GM19238 (cell line): Measurements from ENCODE around the gene HDHD5.

ENCODE experiments used
- DNase-seq: peaks from one replicate; pipeline ENCODE4 v3.0.0; 2011; ENCODE audit warnings: low spot score; ENCODE audit not compliant: insufficient read length

Gene HDHD5

DNA sequence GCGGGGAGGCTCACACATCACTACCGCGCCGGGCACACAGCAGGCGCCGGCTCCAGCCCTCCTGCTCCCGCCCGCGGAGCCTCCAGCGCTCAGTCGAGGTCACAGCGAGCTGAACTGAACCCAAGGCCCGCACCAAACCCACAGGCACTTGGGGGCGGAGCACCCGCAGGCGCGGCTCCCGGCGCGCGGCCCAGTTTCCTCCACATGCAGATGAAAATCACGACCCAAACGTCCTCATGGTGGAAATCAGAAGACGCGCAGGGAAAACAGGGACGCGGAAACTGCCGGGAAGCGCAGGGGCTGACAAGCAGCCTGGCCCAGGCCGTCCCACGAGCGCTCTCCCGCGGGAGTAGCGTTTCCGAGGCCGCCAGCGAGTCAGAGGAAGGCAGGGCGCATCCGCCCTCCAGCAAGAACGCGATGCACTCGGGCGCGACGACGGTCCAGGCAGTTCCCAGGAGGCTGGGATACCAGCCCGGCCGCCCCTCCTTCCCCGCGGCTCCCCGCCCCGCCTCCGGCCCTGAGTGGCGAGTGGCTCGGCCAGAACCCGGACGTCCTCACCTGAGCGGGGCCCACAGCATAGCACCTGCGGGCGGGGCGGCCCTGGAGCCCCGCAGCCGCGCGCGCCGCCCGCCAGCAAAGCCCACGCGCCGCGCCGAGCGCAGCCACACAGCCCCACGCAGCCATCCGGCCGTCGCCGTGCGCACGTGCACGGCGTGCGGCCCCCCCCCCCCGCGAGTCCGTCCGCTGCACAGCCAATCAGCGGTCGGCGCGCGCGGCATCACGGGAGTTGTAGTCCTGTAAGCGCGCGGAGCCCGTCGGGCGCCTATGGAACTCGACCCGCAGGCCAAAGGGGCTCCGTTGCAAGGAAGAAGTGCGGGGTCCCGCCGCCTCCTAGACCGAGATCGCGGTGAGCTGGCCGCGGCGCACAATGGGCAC, at the start of gene HDHD5:
HDHD5 (minus strand) TSS at position 710 of the 936 bp plus-strand sequence; CDS start at position 684, 26 bp downstream.
- DNase-seq = peak; percentile 93

DNA sequence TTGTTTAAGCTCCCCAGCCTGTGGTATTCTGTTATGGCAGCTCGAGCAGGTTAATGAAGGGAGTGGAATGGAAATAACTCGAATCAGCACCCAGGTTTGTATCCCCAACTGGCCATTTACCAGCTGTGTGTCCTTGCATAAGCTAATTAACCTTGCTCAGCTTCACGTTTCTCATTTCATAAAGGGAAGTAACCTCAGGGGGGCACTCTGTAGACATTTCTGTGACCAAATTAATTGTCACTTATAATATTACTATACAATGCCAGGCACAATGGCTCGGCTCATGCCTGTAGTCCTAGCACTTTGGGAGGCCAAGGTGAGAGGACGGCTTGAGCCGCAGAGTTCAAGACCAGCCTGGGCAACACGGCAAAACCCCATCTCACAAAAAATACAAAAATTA, 46.4 kb upstream of the HDHD5 start:
- DNase-seq = no peak

DNA sequence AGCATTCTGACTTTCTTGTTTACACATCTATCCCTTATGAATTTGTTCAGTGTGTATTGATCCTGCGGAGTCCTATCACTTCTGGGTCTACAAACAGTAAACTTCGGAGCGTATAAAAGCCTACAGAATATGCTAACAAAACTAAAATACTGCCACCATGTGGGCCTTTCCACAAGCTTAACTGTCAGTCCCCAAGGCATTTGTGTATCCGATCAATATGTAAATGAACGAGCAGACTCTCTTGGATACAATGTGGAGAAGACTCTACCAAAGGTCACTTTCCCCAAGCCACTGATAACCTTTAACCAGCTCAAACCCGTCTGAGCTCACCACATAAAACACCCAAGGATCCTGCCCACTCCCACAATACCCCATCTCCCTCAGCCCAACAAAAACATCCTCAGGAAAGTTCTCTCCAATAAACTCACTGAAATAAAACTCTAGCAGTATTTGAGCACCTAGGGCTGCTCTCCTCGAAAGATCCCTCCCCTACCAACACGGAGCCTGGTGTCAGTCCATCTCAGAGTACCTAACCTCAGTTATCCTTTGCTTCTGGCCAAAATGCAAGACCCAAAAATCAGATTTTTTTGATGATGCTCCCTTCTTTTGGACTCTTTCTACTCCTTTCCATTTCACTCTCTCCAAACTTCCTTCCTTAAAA, 42.3 kb upstream of the HDHD5 start:
- DNase-seq = no peak

DNA sequence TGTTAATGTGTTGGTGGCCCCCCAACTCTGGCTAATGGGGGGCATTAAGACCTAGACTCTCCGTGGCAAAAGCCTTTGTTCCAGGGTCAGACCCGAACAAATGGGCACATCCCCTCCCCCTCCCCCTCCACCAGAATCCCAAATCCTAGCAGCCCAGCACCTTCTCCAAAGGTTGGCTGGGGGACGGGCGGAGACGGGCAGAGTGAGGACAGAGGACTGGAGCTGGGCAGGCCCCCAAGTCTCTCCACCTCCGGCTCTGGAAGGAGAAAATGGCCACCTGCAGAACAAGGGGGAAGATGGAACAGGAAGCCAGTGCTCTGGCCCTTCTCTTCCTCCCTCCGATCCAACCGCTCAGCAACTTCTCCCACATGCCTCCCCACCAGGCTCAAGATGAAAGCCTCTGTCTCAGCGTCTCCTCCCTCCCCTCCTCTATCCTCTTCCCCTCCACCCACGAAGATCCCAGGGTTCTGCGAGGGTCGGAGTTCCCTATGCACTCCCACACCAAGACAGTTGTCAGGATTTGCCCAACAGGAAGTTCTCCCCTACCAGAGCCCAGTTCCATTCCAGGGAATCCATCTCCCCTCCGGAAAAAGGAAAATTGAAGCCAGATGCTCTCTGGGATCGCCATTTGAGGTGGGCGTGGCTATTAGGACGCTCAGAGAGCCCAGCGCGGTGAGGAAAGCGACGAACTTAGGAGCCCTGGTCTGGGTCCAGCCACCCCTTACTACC, 40.1 kb upstream of the HDHD5 start:
- no peak for DNase-seq

DNA sequence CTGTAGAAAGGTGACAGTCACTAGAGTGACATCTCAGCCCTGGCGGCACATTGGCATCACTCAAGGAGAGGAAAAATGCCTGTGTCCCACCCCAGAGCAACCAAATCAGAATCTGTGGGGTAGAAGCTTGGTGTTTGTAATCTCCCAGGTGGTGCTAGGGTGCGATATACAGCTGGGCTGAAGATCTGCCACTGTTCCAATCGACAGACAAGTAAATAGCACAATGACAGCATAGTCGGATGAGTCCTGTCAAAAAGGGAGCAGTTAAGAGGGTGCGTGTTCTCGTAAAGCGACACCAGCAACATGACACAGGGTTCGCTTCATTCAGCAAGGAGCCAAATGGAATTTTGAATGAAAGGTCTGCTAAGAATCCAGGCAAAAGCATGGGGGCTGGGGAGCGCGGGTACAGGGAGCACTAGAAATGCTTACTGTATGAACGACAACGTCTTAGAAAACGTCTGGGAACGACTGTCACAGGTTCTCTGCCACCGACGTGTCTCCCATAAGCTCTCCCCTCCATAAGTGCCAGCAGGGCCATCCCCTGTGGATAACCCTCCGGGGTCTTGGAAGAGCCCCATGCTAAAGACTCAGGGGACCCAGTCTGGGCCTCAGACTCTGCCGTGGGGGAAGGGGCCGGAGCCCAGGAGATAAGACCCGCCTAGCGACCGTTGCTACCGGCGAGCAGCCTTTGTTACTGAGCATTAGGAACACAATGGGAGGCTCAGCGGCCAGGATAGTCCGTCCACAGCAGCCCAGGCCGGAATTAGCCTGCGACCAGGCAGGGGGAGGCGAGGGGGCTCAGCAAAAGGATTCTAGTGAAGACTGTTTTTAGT, 39.3 kb upstream of the HDHD5 start:
- no peak for DNase-seq

DNA sequence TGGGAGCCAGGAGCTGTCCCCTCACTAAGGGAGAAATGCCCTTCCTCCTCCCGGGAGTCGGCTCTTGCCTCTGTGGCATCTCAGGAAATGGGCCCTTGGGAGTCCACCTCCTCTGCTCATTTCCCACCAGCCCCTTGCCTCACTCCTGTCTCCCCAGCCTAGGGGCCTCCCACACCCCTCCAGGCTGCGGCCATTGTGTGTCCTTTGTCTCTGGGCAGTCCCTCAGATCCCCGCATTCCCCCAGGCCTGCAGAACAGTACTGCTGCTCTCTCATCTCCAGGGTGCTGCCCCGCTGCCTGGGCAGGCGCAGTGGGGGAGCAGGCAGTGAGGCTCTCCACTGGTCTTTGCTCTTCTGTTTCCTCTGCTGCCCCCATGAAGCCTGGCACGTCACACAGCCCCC, 35.1 kb upstream of the HDHD5 start:
- DNase-seq = no peak

DNA sequence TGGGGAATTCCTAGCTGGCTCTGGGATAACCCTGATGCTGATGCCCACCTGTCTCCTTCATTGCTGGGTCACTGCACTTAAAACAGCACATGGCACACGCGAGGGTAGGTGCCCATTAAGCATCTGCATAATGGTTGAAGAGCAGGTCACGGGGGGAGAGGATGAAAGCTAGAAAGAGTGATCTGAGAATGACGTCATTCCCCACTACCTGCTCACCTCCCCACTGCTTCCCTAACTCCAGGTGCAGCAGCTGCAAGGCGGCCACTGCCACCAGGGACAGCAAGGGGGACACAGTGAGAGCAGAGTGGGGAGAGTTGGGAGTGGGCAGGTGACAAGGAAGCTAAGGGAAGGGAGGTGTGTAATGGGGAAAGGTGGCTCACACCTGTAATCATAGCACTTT, 33.1 kb upstream of the HDHD5 start:
- DNase-seq = no peak

DNA sequence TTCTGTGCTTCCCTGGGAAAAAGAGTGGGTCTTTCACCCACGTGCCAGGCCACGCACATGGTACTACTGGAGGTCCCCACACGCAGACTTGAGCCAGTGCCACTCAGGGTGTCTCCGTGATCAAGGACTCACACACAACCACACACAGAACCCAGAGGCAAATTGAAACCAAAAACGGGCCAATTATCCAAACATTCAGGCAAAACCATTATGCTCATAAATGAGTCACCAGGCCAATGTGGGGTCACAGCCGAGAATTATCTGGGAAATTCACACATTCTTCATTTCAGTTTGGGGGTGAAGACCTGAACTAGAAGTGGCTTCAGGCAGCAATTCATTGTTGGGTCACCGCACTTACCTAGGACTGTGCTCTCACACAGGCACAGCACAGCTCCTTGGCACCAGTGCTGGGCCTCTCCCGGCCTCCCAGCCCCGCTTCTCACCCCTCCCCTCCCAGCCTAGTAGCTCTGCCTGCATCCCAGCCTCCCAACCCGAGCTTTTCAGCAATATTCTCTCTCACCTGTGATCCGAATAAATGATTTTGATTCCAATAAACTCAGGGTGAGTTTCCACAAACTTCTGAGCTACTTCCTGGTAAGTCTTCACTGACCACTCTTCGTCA, 32.2 kb upstream of the HDHD5 start:
- no peak for DNase-seq

DNA sequence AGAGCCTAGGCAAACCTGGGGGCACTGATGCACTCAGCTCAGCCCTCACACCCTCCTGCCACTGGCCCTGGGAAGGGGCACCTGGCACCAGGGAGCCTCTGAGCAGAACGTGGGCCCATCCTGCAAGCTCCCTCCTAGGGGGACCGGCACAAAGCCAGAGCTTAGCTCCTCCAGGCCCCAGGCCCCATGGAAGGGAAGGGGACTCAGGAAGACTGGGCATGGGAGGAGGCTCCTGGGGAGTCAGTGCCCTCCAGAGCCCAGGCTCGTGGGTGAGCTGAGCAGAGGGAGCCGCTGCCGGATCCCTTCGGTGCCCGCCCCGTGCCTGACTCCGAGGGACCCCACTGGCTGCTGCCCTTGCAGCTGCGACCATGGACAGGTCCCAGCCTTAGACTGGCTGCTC, 31.6 kb upstream of the HDHD5 start:
- DNase-seq = no peak

DNA sequence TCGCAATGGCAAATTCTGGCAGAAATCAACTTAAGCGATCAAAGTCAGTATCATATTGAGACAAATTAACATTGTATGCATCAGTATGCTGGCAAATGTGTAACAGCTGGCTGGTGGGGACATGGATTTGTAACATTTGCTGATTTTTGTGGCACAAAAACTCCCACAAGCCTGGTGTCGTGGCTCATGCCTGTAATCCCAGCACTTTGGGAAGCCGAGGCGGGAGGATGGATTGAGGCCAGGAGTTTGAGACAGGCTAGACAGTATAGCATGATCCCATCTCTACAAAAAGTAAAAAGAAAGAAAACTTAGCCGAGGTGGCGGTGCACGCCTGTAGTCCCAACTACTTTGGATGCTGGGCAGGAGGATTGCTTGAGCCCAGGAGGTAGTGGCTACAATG, 17.6 kb upstream of the HDHD5 start:
- DNase-seq = no peak

DNA sequence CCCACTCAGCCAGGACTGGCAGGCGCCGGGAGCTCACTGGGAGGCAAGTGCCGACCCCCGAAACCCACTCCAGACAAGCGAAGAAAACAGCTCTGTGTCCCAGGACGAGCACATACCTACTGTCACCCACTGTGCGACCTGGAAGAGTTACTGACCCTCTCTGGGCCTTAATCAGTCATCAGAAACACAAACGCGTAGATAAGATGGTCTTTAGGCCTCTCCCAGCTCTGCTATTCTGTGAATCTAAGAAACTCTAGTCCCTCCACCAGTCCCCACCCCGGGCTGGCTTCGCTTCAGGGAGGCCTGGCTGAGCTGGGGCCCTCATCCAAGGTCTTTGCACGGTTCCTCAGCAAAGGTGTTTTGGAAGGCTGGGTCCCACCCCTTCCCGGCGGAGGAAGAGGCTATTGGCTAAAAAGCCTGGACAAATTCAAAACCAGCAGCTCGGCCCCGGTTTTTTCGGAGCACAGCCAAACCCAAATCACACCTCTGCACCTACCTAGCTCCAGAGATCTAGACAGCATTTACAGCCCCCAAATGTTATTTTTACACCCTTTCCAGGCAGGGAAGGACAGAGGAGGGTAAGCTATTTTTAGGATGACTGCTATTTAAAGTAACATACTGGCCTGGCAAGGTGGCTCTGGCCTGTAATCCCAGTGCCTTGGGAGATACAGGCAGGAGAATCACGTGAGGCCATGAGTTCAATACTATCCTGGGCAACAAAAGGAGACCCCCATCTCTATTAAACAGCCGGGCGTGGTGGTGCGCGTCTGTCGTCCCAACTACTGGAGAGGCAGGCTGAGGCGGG, 13.2 kb upstream of the HDHD5 start:
- DNase-seq = no peak

DNA sequence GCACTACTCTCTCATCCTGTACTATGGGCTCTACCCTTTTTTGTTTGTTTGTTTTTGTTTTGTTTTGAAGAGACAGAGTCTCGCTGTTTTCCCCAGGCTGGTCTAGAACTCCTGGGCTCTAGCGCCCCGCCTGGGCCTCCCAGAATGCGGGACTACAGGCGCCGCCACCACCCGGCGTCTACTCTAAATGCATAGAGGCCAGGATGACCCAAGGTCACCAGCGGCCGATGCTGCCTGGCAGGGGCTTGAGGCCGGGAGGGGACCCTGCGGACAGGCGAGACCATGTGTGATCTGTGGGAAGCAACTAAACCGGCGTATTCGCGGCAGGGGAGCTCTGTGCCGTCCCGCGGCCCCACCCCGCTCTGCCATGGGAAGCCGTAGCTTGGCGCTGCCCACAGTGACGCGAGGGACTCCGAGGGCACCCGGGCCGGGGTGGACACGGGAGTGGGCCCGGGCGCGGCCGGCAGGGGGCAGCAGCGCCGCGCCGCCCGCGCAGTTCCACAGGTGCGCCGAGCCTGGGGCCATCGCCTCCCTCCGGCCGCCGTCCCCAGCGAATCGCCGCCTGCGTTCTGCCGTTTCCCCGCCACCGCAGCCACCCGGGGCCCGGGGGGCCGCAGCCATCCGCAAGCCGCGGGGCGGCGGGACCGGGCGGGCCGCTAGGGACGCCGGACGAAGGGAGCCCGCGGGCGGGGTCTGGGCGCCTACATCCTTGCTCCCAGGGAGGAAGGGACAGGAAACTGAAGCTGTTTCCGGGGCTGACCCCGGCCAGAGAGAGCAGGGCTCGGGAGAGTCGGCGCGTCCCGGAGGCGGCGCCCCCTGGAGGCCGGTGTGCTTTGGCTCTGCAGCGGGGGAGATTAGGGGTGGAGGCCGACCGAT, 12.3 kb upstream of the HDHD5 start:
- DNase-seq = peak; percentile 95

DNA sequence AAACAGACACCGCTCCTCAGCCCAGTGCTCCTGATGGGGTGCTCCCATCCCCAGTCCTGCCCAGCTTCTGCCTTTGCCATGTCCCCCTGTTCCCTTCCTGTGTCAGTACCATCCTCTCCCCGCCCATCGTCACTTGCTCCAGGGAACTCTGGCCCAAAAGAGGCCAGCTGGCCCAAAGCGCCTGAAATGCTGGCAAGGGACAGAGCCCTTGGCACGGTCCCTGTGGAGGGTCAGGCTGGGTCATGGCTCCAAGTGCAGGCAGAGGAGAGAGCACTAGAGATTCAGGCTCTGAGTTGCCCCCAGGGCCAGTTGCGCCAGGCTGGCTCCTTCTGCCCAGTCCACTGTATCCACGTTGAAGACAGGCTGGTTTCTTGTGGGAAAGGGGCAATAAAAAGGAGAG, 8.4 kb upstream of the HDHD5 start:
- DNase-seq = no peak

DNA sequence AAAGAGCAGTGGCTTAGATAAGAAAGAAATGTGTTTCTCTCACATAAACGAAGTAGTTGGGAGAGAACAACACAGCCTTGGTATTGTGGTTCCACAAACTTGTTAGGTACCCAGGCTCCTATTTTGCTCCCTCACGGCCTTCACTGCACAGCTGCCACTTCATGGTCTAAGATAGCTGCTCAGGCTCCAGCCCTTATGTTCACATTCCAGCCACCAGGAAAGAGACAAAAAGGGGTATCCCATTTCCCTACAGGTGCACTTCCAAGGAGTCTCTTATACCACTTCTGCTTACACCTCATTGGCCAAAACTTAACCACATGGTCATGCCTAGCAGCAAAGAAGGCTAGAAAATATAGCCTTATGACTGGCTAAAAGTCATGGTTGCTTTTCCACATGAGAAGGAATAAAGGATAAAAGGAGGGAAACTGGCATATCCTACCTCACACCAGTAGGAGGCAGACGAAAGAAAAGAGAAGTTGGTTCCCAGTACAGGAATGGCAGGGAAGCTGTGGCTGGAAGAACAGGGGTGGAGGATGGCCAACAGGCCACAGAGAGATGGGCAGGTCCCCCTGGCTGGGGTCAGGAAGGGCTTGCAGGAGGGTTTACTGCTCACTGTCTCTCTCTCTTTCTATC, 5.4 kb upstream of the HDHD5 start:
- no peak for DNase-seq

DNA sequence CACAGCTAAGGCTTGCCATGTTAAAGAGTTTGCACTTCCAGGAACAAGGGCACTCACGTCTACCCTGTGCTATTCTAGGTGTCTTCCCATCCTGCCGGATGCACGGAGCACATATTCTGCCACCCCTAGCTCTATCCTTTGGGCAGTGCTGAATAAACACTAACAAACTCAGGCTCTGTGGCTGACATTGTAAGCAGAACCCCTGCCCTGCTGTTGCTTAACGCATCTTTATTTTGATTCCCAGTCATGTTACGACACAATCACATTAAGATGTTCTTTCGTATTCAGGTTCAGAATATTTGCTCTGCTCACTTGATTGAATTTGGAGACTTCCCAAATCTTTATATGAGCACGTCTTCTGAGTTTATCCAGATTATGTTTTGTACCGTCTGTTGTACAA, 3.7 kb upstream of the HDHD5 start:
- DNase-seq = no peak

DNA sequence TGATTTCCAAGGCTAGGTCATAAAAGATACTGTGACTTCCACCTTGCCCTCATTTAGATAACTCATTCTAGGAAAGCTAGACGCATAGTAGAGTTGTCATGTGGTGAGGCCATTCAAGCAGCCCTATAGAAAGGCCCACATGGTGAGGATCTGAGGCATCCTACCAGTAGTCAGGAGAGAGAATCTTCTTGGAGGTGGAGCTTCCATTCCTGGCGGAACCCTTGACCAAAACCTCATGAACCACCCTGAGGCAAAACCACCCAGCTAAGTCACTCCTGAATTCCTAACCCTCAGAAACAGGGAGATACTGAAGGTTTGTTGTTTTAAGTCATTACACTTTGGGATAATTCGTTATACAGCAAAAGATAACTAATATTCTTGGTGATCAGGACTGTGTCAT, 2.9 kb upstream of the HDHD5 start:
- no peak for DNase-seq

DNA sequence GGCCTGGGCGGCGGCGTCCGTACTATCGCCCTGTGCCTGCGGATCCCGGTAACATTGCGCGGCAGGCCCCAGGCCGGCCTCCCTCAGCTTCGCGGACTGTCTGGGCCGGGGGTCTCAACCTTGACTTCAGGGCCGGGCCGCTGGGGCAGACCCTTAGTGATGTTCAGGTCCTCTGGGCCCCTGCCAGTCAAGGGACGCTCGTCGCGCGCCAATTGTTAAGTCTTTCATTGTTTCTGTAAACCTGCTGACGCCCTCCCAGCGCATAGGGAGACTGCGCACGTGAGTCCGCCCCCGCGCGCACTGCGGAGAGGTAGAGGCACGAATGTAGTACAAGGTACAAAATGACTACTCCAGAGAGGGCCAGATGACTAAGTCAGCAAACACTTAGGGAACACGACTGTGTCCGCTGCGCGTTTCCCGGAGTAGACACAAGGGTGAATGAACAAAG, 451 bp upstream of the HDHD5 start:
- no peak for DNase-seq

DNA sequence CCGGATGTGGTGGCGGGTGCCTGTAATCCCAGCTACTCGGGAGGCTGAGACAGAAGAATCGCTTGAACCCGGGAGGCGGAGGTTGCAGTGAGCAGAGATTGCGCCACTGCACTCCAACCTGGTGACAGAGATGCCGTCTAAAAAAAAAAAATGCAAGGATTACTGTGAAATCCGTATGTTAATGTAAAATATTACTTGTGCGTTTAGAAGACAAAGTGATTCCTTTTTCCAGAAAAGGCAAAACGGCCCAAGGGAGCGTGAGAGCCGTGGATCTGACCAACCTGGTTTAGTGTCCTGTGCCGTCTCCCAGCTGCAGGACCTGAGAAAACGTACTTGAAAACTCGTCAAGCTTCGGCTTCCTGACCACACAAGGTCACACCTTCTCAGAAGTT, 905 bp downstream of the HDHD5 start:
- DNase-seq = no peak
